ENCODE measurements around the gene MT3. TPM values are rescaled to one million over a fixed set of nuclear protein-coding genes. Genes with fewer than 3 reads are reported as not detected.

MT3 gene
- total RNA-seq, 1 experiment from 2014 or later: not detected

DNA sequence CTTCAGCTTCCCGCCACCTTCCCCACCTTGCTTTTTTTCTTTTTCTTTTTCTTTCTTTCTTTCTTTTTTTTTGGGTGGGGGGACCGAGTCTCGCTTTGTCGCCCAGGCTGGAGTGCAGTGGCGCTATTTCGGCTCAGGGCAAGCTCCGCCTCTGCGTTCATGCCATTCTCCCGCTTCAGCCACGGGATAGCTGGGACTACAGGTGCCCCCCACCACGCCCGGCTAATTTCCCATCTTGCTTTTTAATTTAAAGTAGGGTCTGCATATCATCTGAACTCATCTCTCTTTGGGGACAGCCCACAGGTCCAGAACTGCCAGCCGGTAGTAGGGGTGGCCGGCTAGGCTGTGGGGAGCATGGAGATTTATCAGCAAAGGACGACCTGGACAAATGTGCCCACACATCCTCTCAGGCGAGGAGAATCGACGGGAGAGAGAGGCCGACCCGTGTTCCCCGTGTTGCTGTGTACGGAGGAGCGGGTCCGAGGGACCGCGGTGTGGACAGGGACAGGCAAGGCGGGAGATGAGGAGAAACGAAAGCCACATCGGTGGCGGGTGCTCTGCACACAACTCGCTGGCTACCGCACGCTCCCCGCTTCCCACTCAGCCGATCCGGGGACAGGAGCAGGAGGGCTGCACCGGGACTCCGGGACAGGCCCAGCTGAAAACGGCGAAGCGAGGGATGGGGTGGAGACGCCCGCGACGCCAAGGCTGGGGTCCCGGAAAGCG, 45.5 kb downstream of the MT3 start:
- no TSS peak for BruUV-seq (replicated peaks)
- H3K4me3 Mint-ChIP-seq (ENCODE audit: low read depth, unreplicated experiment): no peak overlapping the region

DNA sequence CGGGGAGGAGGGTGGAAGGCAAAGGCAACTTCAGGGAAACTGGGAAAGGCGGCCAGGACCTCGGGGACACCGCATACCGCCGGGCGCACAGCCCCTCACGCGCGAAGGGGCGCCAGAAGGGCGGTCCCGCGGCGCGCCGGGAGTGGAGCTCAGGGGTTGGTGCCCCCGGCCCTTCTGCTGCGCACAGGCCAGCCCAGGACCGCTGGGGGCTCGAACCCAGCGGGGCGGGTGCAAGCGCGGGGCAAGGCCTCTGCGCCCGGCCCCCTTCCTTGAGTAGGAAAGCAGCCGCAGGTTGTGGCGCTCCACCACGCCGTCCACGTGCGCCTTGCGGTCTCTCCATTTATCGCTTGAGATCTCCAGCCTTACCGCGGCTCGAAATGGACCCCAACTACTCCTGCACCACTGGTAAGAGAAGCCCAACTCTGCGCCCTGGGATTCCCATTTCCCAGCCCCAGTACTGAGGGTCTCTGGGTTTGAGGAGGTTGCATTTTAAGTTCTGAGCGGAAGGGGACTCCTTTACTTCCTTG, 46.2 kb downstream of the MT3 start:
- H3K4me1 Mint-ChIP-seq (ENCODE audit: low read depth, unreplicated experiment): peaks cover 18% of the 10 kb centered on the region
- BruUV-seq (replicated peaks): no TSS peak
- TF ChIP-seq, protein P1, sequence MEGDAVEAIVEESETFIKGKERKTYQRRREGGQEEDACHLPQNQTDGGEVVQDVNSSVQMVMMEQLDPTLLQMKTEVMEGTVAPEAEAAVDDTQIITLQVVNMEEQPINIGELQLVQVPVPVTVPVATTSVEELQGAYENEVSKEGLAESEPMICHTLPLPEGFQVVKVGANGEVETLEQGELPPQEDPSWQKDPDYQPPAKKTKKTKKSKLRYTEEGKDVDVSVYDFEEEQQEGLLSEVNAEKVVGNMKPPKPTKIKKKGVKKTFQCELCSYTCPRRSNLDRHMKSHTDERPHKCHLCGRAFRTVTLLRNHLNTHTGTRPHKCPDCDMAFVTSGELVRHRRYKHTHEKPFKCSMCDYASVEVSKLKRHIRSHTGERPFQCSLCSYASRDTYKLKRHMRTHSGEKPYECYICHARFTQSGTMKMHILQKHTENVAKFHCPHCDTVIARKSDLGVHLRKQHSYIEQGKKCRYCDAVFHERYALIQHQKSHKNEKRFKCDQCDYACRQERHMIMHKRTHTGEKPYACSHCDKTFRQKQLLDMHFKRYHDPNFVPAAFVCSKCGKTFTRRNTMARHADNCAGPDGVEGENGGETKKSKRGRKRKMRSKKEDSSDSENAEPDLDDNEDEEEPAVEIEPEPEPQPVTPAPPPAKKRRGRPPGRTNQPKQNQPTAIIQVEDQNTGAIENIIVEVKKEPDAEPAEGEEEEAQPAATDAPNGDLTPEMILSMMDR (IDR thresholded peaks at IDR 0.05; ENCODE audit: unreplicated experiment): no peak
- no peaks in the 10 kb centered on the region for H3K9me3 Mint-ChIP-seq (ENCODE audit: low read depth, unreplicated experiment)
- DNase-seq: no peak
- intact Hi-C loops (cut with micrococcal nuclease; ENCODE audit: unreplicated experiment): no loop called here
- H3K4me3 Mint-ChIP-seq (ENCODE audit: low read depth, unreplicated experiment): no peak overlapping the region
- CTCF ChIA-PET: no interaction called here
- no peak overlapping the region for H3K27ac Mint-ChIP-seq (ENCODE audit: unreplicated experiment)
- peaks cover 19% of the 10 kb centered on the region for H3K36me3 Mint-ChIP-seq (ENCODE audit: insufficient read depth, unreplicated experiment)
- peaks cover 100% of the 10 kb centered on the region for H3K27me3 Mint-ChIP-seq (ENCODE audit: unreplicated experiment)

More for the DNA sequence above, 45.5 kb downstream of the MT3 start:
- Mint-ChIP-seq H3K27ac (ENCODE audit: unreplicated experiment) (no peak overlapping the region), H3K4me1 (ENCODE audit: low read depth, unreplicated experiment) (peaks cover 18% of the 10 kb centered on the region), H3K27me3 (ENCODE audit: unreplicated experiment) (peaks cover 100% of the 10 kb centered on the region), H3K9me3 (ENCODE audit: low read depth, unreplicated experiment) (no peaks in the 10 kb centered on the region), H3K36me3 (ENCODE audit: insufficient read depth, unreplicated experiment) (peaks cover 19% of the 10 kb centered on the region)
- CTCF ChIA-PET: no interaction called here
- intact Hi-C loops (cut with micrococcal nuclease; ENCODE audit: unreplicated experiment): no loop called here
- no peak for DNase-seq
- TF ChIP-seq, protein P1 (IDR thresholded peaks at IDR 0.05; ENCODE audit: unreplicated experiment): no peak

DNA sequence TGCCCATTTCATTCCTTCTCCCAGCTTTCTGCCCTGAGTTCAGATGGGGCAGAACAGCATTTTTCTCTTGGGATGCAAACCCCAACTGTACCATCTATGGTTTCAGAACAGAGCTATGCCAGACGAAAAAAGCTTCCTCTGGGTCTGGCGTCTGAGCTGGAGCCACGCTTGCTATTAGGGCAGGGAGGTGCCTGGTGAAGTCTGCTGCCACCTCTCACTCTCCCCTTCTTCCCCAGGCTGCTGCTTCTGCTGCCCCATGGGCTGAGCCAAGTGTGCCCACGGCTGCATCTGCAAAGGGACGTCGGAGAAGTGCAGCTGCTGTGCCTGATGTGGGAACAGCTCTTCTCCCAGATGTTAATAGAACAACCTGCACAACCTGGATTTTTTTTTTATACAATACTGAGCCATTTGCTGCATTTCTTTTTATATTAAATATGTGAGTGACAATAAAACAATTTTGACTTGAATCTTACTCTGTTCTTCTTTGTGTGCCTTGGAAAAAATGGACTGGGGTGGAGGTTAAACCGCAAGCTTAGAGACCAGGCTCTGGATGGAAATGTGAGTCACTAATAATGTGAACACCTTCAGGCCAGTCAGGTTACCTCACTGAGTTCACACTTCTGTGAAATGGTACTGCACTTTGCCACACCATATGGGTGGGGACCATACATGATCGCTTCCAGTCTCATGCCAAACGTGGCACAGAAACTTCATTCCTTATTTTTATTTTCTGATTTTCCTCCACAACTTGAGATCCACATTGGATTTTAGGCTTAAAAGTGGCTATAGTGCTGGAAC, 47.5 kb downstream of the MT3 start:
- TF ChIP-seq, protein P1 (IDR thresholded peaks at IDR 0.05; ENCODE audit: unreplicated experiment): no peak
- no peak overlapping the region for H3K27ac Mint-ChIP-seq (ENCODE audit: unreplicated experiment)
- no TSS peak for BruUV-seq (replicated peaks)
- intact Hi-C loops (cut with micrococcal nuclease; ENCODE audit: unreplicated experiment): no loop called here
- no peaks in the 10 kb centered on the region for H3K9me3 Mint-ChIP-seq (ENCODE audit: low read depth, unreplicated experiment)
- peaks cover 99% of the 10 kb centered on the region for H3K27me3 Mint-ChIP-seq (ENCODE audit: unreplicated experiment)
- H3K4me3 Mint-ChIP-seq (ENCODE audit: low read depth, unreplicated experiment): no peak overlapping the region
- H3K36me3 Mint-ChIP-seq (ENCODE audit: insufficient read depth, unreplicated experiment): peaks cover 14% of the 10 kb centered on the region
- CTCF ChIA-PET: interaction anchor here (0.7 kb wide), 1 partner anchor 28 kb away, joined by 3 read pairs; no protein-coding TSS in a partner anchor
- no peak for DNase-seq
- peaks cover 14% of the 10 kb centered on the region for H3K4me1 Mint-ChIP-seq (ENCODE audit: low read depth, unreplicated experiment)

DNA sequence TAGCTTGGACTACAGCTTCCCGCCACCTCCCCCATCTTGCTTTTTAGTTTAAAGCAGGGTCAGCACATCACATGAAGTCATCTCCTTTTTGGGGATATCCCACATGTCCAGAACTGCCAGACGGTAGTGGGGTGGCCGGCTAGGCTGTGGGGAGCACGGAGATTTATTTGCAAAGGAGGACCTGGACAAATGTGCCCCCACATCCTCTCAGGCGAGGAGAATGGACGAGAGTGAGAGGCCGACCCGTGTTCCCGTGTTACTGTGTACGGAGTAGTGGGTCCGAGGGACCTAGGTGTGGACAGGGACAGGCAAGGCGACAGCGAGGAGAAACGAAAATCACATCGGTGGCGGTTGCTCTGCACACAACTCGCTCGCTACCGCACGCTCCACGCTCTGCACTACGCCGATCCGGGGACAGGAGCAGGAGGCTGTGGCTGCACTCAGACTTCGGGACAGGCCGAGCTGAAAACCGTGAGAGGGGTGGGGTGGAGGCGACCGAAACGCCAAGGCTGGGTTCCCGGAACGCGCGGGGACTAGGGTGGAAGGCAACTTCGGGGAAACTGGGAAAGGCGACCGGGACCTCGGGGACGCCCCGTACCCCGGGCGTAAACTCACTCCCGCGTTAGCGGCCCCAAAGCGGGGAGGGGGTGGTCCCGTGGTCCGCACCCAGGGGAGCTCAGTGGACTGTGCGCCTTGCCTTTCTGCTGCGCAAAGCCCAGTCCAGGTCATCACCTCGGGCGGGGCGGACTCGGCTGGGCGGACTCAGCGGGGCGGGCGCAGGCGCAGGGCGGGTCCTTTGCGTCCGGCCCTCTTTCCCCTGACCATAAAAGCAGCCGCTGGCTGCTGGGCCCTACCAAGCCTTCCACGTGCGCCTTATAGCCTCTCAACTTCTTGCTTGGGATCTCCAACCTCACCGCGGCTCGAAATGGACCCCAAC, 48.8 kb downstream of the MT3 start, which contains the start of gene MT1A:
MT1A (plus strand) TSS at position 853 of the 937 bp plus-strand sequence; CDS start at position 926, 73 bp downstream.
- peak; percentile 50 for DNase-seq
- Mint-ChIP-seq H3K27ac (ENCODE audit: unreplicated experiment) (no peak within 1 kb of the TSS), H3K4me1 (ENCODE audit: low read depth, unreplicated experiment) (peaks cover 17% of the 10 kb centered on the region), H3K9me3 (ENCODE audit: low read depth, unreplicated experiment) (no peaks in the 10 kb centered on the region), H3K27me3 (ENCODE audit: unreplicated experiment) (peaks cover 99% of the 10 kb centered on the region), H3K4me3 (ENCODE audit: low read depth, unreplicated experiment) (peak within 1 kb of the TSS; percentile 72), H3K36me3 (ENCODE audit: insufficient read depth, unreplicated experiment) (peaks cover 14% of the 10 kb centered on the region)
- intact Hi-C loops (cut with micrococcal nuclease; ENCODE audit: unreplicated experiment): no loop called here
- CTCF ChIA-PET: no interaction called here
- TF ChIP-seq, protein P1 (IDR thresholded peaks at IDR 0.05; ENCODE audit: unreplicated experiment): no peak
- BruUV-seq (replicated peaks): no TSS peak
